Body of pancreas (tissue), 4 donors: Measurements from ENCODE around the gene DHX57. TPM values are rescaled to one million over a fixed set of nuclear protein-coding genes. Genes with fewer than 3 reads are reported as not detected.

Experiments
- ATAC-seq: fragments of 150-250 bp; one replicate; pipeline ENCODE4 v1.9.1; 2016
- DNase-seq, 4 donors: peaks; one replicate each; pipeline ENCODE4 v3.0.0-alpha.2; 2019
- H3K27ac ChIP-seq, 4 donors: fragments of 200-600 bp; sonication (generic); 1 replicate in 3 of 4; 2 replicates in 1 of 4; pipeline versions ENCODE4 v1.5.1 to v1.6.1; 2016 to 2019; ENCODE audit warnings: mild to moderate bottlenecking in 1 of 4, mixed read lengths in 1 of 4, moderate library complexity in 1 of 4
- H3K27me3 ChIP-seq, 2 donors: fragments of 200-600 bp; sonication (generic); one replicate each; pipeline ENCODE4 v1.6.0; 2016; ENCODE audit warnings: mild to moderate bottlenecking in 1 of 2
- H3K36me3 ChIP-seq, 2 donors: fragments of 200-600 bp; sonication (generic); replicated peaks in 1 of 2; 2 replicates each; pipeline ENCODE4 v1.5.1; 2016; ENCODE audit warnings: low read depth in 2 of 2; ENCODE audit not compliant: insufficient read depth in 1 of 2
- H3K4me1 ChIP-seq: fragments of 200-600 bp; sonication (generic); one replicate; pipeline ENCODE4 v1.6.0; 2016
- H3K4me3 ChIP-seq, 2 donors: fragments of 200-600 bp; sonication (generic); 1 replicate in 1 of 2; 2 replicates in 1 of 2; pipeline ENCODE4 v1.5.1; 2016 to 2019
- H3K9me3 ChIP-seq, 3 donors: fragments of 200-600 bp; sonication (generic); 1 replicate in 2 of 3; 2 replicates in 1 of 3; pipeline ENCODE4 v1.5.1; 2016
- CTCF ChIP-seq, 7 experiments: fragments of 450-650 bp in 4 of 7; fragments of 200-600 bp in 3 of 7; sonication (generic) in 3 of 7; IDR thresholded peaks; one replicate each; pipeline ENCODE4 v1.5.1; 2016 to 2019; ENCODE audit warnings: antibody characterized with exemption in 7 of 7
- POLR2A ChIP-seq, 3 donors: fragments of 450-650 bp; IDR thresholded peaks; one replicate each; pipeline ENCODE4 v1.6.1; 2016; ENCODE audit warnings: antibody characterized with exemption in 3 of 3, mild to moderate bottlenecking in 2 of 3
- WGBS, 2 donors: methylation state at CpG; one replicate each; pipeline ENCODE4 v1.1.5; 2017; 5-methylcytosine and 5-hydroxymethylcytosine counted together
- intact Hi-C: fragments of 100-400 bp; cut with DNase I; formaldehyde crosslinking; loops from one replicate; pipeline ENCODE4 v1.15.1; 2023
- total RNA-seq, 2 donors: library from RNA; depleted of rRNA; stranded (reverse); fragments of >200 nt; gene quantifications; one replicate each; pipeline ENCODE4 v1.1.0, GENCODE V29; 2016

Gene DHX57
- total RNA-seq, 2 donors from 2014 or later = 4.9 to 6.5 TPM

- ATAC-seq (no peak), DNase-seq (no peak)
- WGBS, 2 donors = 78 to 87% methylated on average over 12 to 14 of the region's 14 CpGs
- TF ChIP-seq CTCF (IDR thresholded peaks at IDR 0.05) = no peak
- intact Hi-C loops = no loop called here
- peaks cover 7% of the 10 kb centered on the region for H3K4me1 ChIP-seq
- no peaks in the 10 kb centered on the region for H3K27me3 ChIP-seq
- H3K27ac ChIP-seq = no peak overlapping the region
- H3K9me3 ChIP-seq = no peaks in the 10 kb centered on the region
- no peak overlapping the region for H3K4me3 ChIP-seq
- no peaks in the 10 kb centered on the region for H3K36me3 ChIP-seq
Measured at GRCh38 chr2:38789691-38790090, 86.0 kb downstream of the DHX57 start.

DNA sequence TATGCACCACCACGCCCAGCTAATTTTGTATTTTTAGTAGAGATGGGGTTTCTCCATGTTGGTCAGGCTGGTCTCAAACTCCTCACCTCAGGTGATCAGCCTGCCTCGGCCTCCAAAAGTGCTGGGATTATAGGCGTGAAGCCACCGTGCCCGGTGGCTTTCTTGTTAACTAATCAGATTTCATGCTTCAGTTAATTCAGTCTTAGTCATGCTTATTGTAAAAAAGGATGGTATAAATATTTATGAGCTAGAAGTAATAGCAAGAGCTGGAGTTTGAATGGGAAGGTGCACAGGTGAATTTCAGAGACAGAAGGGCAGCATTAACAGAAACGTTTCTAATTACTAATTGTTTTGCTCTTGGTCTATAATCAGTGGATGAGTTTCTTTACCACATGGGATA lies 87.4 kb downstream of the DHX57 start:
- 87 to 88% methylated on average over 6 of the region's 6 CpGs for WGBS, 2 donors
- Histone ChIP-seq H3K4me3 (no peak overlapping the region), H3K4me1 (peaks cover 15% of the 10 kb centered on the region), H3K27ac (no peak overlapping the region), H3K9me3 (no peaks in the 10 kb centered on the region), H3K36me3 (no peaks in the 10 kb centered on the region), H3K27me3 (no peaks in the 10 kb centered on the region)
- TF ChIP-seq CTCF (IDR thresholded peaks at IDR 0.05) = no peak
- no peak for TF ChIP-seq POLR2A (IDR thresholded peaks at IDR 0.05)
- ATAC-seq = no peak
- DNase-seq = no peak
- intact Hi-C loops = no loop called here

GRCh38 chr2:38783586-38783985 lies 92.1 kb downstream of the DHX57 start:
- Histone ChIP-seq H3K4me3 (no peak overlapping the region), H3K36me3 (peaks cover 0 to 2% of the 10 kb centered on the region in 2 donors), H3K27ac (peak overlapping the region in 1 of 4 donors; percentile 59), H3K27me3 (no peaks in the 10 kb centered on the region), H3K9me3 (no peaks in the 10 kb centered on the region), H3K4me1 (peaks cover 19% of the 10 kb centered on the region)
- TF ChIP-seq POLR2A (IDR thresholded peaks at IDR 0.05) (no peak), CTCF (IDR thresholded peaks at IDR 0.05) (no peak)
- DNase-seq = no peak
- no peak for ATAC-seq
- intact Hi-C loops = no loop called here

- no peak for TF ChIP-seq POLR2A (IDR thresholded peaks at IDR 0.05)
- no peak for TF ChIP-seq CTCF (IDR thresholded peaks at IDR 0.05)
- no peaks in the 10 kb centered on the region for H3K27me3 ChIP-seq
- 6 to 9% methylated on average over 8 of the region's 8 CpGs for WGBS, 2 donors
- DNase-seq (no peak), ATAC-seq (no peak)
- no peak overlapping the region for H3K27ac ChIP-seq
- H3K9me3 ChIP-seq = no peaks in the 10 kb centered on the region
- H3K4me1 ChIP-seq = peaks cover 7% of the 10 kb centered on the region
- H3K36me3 ChIP-seq = peaks cover 0 to 2% of the 10 kb centered on the region in 2 donors
- intact Hi-C loops = no loop called here
- H3K4me3 ChIP-seq = peak overlapping the region; percentile 6 to 36
Measured at GRCh38 chr2:38778687-38779082, 97.0 kb downstream of the DHX57 start.

GRCh38 chr2:38776531-38776930 lies 99.2 kb downstream of the DHX57 start:
- TF ChIP-seq POLR2A (IDR thresholded peaks at IDR 0.05) (no peak), CTCF (IDR thresholded peaks at IDR 0.05) (no peak)
- Histone ChIP-seq H3K36me3 (peaks cover 0 to 2% of the 10 kb centered on the region in 2 donors), H3K4me3 (no peak overlapping the region), H3K4me1 (peaks cover 7% of the 10 kb centered on the region), H3K27me3 (no peaks in the 10 kb centered on the region), H3K27ac (no peak overlapping the region), H3K9me3 (no peaks in the 10 kb centered on the region)
- ATAC-seq = no peak
- DNase-seq = no peak
- 73 to 78% methylated on average over 13 of the region's 13 CpGs for WGBS, 2 donors
- intact Hi-C loops = no loop called here
